GM20431 (cell line): ENCODE results near the gene NUP50.

Source experiments
- in situ Hi-C: fragments of 300-500 bp; cut with MseI, MboI; formaldehyde crosslinking; loops from one replicate; pipeline ENCODE4 v1.15.0; 2020; ENCODE audit warnings: low sequenced_read_pairs; ENCODE audit not compliant: unreplicated experiment

NUP50 gene, protein sequence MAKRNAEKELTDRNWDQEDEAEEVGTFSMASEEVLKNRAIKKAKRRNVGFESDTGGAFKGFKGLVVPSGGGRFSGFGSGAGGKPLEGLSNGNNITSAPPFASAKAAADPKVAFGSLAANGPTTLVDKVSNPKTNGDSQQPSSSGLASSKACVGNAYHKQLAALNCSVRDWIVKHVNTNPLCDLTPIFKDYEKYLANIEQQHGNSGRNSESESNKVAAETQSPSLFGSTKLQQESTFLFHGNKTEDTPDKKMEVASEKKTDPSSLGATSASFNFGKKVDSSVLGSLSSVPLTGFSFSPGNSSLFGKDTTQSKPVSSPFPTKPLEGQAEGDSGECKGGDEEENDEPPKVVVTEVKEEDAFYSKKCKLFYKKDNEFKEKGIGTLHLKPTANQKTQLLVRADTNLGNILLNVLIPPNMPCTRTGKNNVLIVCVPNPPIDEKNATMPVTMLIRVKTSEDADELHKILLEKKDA

DNA sequence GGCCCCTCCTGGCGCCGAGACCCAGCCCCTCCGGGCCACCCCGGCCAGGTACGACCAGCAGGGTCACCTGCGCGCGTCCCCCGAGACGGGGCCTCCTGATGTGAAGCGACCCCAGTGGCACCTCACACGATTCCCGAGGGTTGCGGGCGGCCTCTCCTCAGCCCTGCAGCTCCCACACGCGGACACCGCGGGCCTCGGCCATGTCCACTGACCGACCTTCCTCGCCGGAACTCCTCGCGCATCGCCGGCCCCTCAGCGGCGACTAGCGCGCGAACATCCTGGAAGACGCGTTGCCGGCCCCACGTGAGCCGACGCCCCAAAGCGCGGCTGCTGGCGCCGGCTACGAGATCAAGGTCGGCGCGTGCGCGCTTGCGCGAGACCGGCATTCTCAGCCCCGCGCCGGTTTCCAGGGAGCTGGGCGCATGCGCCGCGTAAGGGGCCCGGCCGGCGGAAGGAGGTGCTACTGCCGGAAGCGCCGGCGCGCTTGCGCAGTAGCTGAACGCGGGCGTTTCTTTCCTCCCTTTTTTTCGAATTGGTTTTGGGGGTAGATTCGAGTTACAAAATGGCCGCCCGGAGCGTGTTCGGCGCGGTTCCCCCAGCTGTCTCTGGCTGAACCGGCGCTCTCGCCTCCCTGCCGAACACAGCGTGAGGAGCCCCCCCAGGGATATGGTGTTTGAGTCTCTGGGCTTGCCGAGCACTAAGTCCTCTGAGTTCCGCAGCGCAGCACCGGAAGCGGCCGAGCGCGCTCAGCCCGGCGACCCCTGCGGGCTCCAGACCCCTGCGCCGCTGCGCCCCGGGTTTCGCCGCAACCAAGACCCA, at the start of gene NUP50:
Gene NUP50, plus strand, starts transcription at position 475 of the 819 bp plus-strand sequence. CDS start 4,253 bp downstream, outside the sequence.
- in situ Hi-C loops: no loop called here

DNA sequence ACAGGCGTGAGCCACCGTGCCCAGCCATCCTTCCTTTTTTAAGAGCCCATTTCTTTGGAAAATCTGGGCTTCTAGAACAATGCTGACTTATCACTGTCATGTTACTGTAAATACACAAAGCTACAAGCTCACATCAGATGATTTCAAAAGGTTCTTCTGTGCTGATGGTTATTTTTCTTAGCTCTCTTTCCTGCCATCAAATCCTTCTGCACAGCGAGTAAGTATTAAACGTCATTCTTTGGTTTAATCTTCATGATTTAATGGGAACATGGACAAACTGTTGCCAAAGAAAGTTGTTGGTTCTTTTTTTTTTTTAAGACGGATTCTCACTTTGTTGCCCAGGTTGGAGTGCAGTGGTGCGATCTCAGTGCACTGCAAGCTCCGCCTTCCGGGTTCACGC, 43.3 kb upstream of the NUP50 start:
- in situ Hi-C loops: no loop called here

DNA sequence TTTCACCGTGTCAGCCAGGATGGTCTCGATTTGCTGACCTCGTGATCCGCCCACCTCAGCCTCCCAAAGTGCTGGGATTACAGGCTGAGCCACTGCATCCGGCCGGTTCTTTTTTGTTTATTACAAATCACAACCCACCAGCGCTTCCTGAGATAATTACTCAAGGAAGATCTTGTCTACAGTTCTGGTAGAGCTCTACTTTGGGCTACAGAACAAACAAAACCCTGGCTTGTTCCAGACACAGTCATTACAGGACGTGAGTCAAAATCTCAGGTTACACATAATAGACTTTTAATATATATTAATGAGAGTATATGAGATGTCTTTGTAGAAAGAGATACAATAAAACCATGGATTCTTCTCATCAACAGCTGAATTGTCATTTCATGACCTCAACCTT, 42.8 kb upstream of the NUP50 start:
- in situ Hi-C loops: no loop called here

DNA sequence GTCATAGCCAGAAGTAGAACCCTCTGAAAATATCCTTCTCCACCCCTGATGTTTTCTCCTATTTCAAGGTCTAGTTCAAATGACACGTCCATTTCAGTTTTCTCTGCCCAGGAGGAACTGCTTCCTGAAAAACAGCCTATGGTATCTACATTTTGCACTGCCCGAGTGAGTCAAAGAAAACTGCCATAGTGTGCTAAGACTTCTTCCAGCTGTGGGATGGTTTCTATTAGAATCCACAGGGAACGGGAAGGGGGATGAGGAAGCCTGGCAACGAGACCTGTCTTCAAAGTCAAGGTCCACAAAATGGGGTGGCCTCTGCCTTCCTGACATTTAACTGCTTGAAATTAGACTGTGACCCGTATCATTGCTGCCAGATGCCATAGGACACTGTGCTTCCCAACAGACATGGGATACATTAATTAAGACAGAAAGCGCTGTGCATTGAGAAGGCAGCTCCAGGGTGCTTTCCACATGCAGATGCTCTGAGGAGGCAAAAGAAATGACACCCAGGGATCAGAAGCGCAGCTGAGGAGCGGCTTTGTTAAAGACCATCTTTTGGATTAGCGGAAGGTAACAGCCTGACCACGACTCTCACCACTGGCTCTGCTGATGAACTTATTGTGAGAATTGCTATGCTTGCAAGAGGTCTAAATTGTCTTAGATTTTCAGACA, 39.4 kb upstream of the NUP50 start:
- in situ Hi-C loops: no loop called here

DNA sequence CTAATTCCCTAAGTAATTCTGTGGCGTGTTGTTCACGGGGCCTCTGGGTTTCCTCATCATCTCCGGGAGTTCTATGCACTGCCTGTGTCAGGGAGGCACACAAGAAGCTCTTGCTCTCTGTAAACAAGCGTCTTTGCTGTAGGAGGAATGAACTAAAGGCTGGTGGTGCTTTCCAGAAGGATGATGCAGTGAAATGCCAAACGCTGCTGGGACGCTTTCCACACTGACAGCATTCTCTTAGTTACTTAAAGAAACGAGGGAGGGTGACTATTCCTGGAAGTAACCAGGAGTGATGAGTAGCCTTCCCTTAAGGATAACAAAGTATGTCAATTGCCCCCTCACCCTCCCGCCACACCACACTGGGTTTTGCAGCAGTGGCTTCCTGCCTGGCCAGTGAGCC, 38.5 kb upstream of the NUP50 start:
- in situ Hi-C loops: no loop called here

DNA sequence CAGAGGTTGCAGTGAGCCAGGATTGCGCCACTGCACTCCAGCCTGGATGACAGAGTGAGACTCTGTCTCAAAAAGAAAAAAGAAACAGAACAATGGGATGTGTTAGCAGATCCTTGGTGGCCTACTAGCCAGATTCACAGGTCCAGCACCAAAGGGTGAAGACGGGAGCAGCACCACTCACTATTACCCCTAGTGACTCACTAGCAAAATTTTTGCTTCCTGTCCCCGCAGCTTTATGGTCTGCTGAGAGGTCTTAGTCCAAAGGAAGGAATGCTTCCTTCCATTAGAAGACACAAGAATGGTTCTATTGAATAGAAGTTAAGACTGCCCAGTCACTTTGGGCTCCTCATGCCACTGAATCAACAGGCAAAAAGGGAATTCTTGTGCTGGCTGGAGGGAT, 35.9 kb upstream of the NUP50 start:
- in situ Hi-C loops: no loop called here

DNA sequence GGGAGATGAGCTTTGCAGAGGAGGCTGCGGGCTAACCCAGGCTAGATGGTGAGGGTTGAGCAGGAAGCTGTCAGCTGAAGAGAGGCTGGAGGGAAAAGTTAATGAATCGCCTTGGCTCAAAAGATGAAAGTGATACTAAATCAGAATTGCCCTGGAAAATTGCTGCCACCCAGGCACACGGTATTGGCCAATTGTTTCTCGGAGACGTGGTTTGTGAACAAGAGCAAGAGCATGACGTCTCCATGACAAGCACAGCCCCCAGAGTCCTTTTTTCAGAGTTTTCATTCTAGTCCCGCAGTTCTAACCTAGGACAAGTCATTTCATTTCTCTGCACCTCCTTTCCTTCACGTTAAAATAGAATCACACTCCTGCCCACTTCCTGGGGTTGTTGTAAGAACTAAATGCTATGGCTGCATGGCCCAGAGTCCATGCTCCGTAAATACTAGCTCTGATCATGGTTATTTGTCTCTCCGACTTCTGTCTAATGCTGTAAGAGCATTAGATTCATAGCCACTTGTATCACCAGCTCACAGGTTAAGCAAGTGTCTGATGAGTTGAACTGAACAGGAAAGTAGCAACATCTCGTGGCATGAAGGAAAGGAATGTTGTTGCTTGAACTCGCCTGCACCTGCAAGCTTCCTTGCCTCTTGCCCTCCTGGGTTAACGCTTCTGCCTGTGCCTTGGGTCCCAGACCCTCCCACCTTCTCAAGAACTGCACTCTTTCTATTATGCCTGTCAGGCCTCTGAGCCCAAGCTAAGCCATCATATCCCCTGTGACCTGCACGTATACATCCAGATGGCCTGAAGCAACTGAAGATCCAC, 33.8 kb upstream of the NUP50 start:
- in situ Hi-C loops: no loop called here

DNA sequence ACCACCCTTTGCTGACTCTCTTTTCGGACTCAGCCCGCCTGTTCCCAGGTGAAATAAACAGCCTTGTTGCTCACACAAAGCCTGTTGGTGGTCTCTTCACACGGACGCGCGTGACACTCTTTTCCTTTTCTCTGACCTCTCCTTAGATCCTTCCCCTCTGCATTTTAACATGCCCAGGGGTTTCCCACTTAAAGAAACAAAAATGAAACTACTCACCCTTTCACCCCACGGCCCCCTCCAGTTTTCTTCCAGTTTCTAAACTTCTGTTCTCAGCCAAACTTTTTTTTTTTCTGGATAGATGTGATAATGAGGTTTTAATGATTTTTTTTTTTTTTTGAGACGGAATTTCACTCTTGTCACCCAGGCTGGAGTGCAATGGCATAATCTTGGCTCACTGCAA, 32.8 kb upstream of the NUP50 start:
- in situ Hi-C loops: no loop called here

DNA sequence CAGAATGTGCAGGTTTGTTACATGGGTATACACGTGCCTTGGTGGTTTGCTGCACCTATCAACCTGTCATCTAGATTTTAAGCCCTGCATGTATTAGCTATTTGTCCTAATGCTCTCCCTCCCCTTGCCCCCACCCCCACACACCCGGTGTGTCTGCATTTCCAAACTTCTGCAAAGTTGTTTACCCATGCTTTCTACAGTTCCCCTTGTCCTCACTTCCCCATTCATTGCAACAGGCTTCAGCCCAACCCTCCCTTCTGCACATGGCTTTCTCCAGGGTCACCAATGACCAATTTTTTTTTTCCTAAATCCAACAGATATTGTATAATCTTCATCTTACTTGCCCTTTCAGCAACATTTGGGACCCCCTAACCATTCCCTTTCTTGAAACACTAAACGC, 32.0 kb upstream of the NUP50 start:
- in situ Hi-C loops: no loop called here

DNA sequence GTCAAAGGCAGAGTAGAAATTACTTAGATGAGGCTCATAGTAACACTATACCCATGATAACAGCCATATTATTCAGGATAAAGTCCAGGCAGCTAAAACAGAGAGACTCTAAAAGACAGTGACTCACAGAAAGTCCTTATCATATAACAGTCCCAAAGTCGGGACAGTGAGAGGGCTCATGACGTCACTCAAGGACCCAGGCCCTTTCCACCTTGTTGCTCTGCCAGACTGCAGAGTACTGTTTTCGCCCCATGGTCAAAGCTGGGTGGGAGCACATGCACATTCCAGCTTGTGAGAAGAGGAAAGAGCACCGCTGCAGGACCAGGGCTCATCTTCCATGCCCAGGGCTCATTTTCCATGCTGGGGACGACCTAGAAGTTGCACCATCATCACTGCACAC, 29.4 kb upstream of the NUP50 start:
- in situ Hi-C loops: no loop called here

DNA sequence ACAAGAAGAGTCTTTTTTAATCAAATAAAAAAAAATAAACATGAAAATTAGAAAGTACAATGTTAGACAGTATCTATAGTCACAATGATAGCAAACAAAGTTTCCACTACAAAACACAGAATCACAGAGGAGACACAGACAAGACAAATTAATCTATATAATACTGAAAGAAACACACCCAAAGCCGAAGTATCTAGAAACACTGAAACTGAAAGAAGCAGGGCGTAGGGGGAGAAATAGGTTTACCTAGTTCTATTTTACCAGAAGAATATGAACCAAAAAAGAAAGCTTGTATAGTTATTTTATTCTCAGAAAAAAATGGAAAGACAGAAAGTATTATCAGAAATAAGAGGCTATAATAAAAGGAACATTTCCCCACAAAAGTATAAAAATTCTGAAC, 27.1 kb upstream of the NUP50 start:
- in situ Hi-C loops: no loop called here

DNA sequence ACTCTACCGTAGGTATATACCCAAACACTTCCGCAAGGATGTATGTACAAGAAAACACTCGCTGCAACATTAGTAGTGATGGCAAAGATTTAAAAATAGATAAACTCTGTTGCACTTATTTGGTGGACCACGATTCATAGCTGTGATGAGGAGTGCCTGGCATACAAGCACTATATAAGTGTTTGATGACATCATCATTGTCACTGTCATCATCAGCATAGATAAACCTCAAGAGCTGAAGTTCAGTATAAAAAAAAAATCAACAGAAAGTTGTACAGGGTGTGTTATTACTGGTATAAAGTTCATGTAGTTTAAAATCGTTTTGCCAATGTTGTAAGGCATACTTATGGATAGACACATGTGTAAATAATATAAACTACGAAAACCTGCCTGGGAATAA, 24.0 kb upstream of the NUP50 start:
- in situ Hi-C loops: no loop called here

DNA sequence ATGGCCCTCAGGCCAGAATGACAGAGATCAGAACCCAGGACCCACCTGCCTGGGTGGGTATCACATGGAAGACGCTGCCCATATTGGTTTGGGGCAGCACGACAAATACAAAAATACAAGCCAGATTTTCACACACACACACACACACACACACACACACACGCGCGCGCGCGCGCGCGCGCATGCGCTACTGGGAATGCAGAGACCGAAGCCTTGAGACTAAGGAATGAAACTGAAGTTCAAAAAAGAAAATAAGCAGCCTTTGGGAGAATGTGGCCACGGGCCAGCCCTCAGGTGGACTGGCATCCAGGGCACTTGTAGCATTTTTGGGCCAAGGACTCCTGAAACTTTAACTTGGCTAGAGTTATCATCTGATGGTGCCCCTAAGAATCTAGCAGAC, 21.3 kb upstream of the NUP50 start:
- in situ Hi-C loops: no loop called here

DNA sequence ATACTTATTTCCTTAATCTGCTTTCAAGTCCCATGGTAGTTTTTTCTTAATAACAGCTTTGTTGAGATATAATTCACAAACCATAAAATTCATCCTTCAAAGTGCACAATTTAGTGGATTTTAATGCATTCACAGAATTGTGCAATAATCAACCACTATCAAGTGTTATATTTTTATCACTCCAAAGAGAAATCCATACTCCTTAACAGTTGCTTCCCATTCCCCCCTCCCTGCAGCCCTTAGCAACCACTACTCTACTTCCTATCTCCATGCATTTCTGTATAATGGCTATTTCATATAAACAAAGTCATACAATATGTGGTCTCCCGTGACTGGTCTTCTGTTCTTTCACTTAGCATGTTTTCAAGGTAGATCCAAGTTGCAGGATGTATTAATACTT, 18.8 kb upstream of the NUP50 start:
- in situ Hi-C loops: no loop called here

DNA sequence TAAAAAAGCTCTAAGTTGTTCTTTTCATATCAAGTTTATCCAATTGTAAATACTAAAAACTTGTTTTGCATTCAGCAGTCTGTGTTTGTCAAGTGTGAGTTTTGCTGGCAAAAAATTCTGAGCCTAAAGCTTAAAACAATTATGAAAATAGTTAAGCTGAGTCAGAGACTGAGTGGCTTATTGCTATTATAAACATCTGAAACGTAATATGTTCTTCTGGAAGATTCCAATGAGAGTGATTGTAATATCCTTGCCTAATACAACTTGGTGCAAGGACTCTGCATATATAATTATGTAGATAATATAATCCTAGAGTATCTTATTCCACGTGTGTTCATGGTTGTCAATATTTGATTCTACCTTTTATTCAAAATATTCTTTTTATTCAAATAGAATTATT, 14.1 kb upstream of the NUP50 start:
- in situ Hi-C loops: no loop called here

DNA sequence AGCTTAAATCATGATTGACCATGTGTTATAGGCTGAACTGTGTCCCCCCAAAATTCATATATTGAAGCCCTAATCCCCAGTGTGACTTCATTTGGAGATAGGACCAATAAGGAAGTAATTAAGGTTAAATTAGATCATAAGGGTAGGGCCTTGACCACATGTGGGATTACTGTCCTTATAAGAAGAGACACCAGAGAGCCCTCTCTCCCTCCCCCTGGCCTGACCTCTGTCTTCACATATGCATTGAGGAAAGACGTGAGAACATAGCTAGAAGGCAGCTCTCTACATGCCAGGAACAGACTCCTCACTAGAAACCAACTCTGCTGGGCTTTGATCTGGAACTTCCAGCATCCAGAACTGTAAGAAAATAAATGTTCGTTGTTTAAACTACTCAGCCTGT, 13.6 kb upstream of the NUP50 start:
- in situ Hi-C loops: no loop called here

DNA sequence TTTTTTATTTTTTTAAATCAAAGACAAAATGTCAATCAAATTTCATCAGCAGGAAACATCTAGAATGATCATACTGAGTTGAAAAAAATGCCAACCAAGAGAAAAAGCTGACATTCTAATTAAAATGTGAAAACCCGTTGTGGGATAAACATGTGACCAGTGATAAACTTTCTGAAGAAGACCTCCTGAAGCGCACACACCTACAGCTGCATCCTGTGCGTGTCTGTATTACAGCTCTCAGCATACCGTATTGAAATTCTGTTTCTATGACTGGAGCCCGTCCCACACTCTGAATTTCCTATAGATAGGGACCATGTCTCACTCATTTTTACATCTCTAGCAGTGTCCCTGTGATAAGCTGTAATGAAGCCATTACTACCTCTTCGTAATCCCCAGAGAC, 12.2 kb upstream of the NUP50 start:
- in situ Hi-C loops: no loop called here

DNA sequence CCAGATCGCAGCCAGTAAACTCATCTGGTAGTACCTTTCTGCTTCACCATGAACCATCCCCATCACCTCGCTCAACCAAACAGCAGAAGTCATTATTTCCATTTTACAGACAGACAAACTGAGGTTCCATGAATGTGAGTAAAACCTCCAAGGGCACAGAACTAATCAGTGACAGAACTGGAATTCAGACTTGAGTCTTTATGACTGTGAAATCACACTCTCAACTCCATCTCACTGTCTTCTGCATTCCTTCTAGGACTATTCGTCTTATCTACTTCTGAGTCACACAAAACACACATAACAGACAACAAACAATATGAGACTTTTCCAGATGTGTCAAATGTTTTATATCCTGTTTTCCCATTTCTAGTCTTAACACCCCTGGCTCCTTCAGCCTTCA, 9.3 kb upstream of the NUP50 start:
- in situ Hi-C loops: no loop called here

DNA sequence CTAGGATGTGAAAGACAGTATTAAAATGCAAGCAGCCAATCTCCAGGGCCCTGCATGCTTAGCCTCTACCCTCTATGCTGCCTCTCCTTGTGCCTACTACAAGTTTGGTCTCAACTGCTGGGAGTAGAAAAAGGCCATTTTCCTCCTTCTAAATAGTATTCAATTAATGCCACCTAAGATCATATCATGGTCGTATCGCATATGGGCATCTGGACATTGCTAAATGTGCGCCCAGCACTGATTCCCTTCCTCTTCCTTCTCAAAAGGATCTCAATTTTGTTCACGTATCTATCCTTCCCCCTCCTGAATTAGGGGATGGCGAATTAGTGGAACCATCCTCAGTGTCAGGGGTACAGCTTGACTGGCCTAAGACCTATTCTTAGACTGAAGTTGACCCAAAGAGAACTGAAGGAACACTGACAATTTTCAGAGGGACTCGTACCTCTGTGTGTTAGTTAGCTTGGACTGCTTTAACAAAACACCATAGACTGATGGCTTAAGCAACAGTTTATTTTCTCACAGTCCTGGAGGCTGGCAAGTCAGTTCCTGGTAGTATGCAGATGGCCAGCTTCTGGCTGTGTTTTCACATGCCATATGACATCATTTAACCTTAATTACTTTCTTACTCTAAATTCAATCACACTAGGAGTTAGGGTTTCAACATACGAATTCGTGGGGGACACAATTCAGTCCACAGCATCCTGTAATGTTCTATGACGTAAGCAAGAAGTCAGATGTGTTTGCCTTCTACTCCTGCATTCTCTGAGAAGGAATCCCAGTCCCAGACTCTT, 8.5 kb upstream of the NUP50 start:
- in situ Hi-C loops: no loop called here
